HepG2 (cell line): ENCODE measurements around the gene EPHA6.

ENCODE experiments used
- CTCF ChIP-seq: sonication (generic); formaldehyde crosslinking; IDR thresholded peaks from 2 replicates; pipeline ENCODE4 v1.5.0; 2020; ENCODE audit warnings: mild to moderate bottlenecking, missing genetic modification reagents, moderate library complexity
- EZH2 ChIP-seq: conservative IDR thresholded peaks from 2 replicates; pipeline ENCODE4 v1.6.1; 2012; ENCODE audit warnings: mild to moderate bottlenecking, low read depth, low read length, moderate library complexity
- MYC ChIP-seq: sonication (generic); formaldehyde crosslinking; IDR thresholded peaks from 2 replicates; pipeline ENCODE4 v1.9.0; 2021; ENCODE audit warnings: missing genetic modification reagents, borderline replicate concordance
- POLR2A ChIP-seq, 2 experiments: IDR thresholded peaks; 2 replicates each; pipeline ENCODE4 v1.6.1; 2011; ENCODE audit warnings: low read depth in 2 of 2, low read length in 2 of 2, mild to moderate bottlenecking in 1 of 2, moderate library complexity in 1 of 2; ENCODE audit not compliant: insufficient read depth in 1 of 2
- TCF7 ChIP-seq: sonication (generic); IDR thresholded peaks from 2 replicates; pipeline ENCODE4 v1.6.1; 2016; ENCODE audit warnings: antibody characterized with exemption, low read depth
- ZNF337 ChIP-seq: sonication (generic); formaldehyde crosslinking; IDR thresholded peaks from 2 replicates; pipeline ENCODE4 v1.5.1; 2020; ENCODE audit warnings: missing genetic modification reagents, low read depth, mild to moderate bottlenecking, borderline replicate concordance
- ZNF367 ChIP-seq: sonication (generic); formaldehyde crosslinking; IDR thresholded peaks from 2 replicates; pipeline ENCODE4 v1.4.0; 2020; ENCODE audit warnings: missing genetic modification reagents, borderline replicate concordance
- TF ChIP-seq, protein P1 (sequence below): sonication (generic); formaldehyde crosslinking; conservative IDR thresholded peaks from 2 replicates; pipeline ENCODE4 v1.4.0; 2020; ENCODE audit warnings: missing genetic modification reagents
- TF ChIP-seq, protein P2 (sequence below): sonication (generic); formaldehyde crosslinking; IDR thresholded peaks from 2 replicates; pipeline ENCODE4 v1.5.1; 2020; ENCODE audit warnings: missing genetic modification reagents, mild to moderate bottlenecking, borderline replicate concordance

- no peak for TF ChIP-seq MYC (CRISPR knock-in tag)
- TF ChIP-seq, protein P1, sequence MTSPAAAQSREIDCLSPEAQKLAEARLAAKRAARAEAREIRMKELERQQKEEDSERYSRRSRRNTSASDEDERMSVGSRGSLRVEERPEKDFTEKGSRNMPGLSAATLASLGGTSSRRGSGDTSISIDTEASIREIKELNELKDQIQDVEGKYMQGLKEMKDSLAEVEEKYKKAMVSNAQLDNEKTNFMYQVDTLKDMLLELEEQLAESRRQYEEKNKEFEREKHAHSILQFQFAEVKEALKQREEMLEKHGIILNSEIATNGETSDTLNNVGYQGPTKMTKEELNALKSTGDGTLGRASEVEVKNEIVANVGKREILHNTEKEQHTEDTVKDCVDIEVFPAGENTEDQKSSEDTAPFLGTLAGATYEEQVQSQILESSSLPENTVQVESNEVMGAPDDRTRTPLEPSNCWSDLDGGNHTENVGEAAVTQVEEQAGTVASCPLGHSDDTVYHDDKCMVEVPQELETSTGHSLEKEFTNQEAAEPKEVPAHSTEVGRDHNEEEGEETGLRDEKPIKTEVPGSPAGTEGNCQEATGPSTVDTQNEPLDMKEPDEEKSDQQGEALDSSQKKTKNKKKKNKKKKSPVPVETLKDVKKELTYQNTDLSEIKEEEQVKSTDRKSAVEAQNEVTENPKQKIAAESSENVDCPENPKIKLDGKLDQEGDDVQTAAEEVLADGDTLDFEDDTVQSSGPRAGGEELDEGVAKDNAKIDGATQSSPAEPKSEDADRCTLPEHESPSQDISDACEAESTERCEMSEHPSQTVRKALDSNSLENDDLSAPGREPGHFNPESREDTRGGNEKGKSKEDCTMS: no peak
- TF ChIP-seq TCF7: no peak
- TF ChIP-seq, protein P2, sequence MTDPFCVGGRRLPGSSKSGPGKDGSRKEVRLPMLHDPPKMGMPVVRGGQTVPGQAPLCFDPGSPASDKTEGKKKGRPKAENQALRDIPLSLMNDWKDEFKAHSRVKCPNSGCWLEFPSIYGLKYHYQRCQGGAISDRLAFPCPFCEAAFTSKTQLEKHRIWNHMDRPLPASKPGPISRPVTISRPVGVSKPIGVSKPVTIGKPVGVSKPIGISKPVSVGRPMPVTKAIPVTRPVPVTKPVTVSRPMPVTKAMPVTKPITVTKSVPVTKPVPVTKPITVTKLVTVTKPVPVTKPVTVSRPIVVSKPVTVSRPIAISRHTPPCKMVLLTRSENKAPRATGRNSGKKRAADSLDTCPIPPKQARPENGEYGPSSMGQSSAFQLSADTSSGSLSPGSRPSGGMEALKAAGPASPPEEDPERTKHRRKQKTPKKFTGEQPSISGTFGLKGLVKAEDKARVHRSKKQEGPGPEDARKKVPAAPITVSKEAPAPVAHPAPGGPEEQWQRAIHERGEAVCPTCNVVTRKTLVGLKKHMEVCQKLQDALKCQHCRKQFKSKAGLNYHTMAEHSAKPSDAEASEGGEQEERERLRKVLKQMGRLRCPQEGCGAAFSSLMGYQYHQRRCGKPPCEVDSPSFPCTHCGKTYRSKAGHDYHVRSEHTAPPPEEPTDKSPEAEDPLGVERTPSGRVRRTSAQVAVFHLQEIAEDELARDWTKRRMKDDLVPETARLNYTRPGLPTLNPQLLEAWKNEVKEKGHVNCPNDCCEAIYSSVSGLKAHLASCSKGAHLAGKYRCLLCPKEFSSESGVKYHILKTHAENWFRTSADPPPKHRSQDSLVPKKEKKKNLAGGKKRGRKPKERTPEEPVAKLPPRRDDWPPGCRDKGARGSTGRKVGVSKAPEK (CRISPR knock-in tag): no peak
- no peak for TF ChIP-seq EZH2
- no peak for TF ChIP-seq POLR2A (IDR thresholded peaks at IDR 0.05; ENCODE audit: insufficient read depth in 1 of 2, low read depth in 2 of 2, low read length in 2 of 2)
- TF ChIP-seq CTCF (CRISPR knock-in tag): no peak
- no peak for TF ChIP-seq ZNF367 (CRISPR knock-in tag)
- TF ChIP-seq ZNF337 (CRISPR knock-in tag): no peak
Measured at GRCh38 chr3:97197830-97198229, 383.4 kb downstream of the EPHA6 start.
